ENCODE measurements around the gene FAM229B. TPM values are rescaled to one million over a fixed set of nuclear protein-coding genes. Genes with fewer than 3 reads are reported as not detected.

The FAM229B gene
- total and polyA plus RNA-seq, 7 experiments from 2014 or later, result 0.70 to 14.1 (median 2.5) TPM

DNA sequence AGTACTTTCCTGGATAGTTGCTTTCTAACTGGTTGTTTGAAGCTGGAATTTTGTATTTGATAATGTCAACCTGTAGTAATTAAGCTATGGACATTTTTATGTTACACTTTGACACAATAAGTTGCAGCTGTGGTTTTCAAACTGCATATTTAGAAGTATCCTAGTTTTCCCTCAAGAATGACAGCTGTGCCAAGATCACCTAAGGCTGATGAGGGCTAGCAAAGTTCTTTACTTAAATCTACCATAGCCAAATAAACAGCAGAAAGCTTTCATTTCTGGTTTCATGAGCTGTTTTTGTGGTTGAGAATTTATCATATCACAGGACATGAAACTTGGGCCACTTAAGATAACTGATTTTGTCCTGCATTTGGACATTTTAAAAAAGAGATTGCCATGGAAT lies 30.6 kb downstream of the FAM229B start:
- H3K4me1 ChIP-seq (ENCODE audit: control insufficient read depth in 2 of 2, insufficient read depth in 2 of 2, low read length in 2 of 2), result no peaks in the 10 kb centered on the region
- Mint-ChIP-seq H3K27me3 (peaks cover 12 to 21% (median 17%) of the 10 kb centered on the region in 5 donors), H3K27ac (no peak overlapping the region), H3K9me3 (no peaks in the 10 kb centered on the region), H3K4me1 (peaks cover 0 to 19% (median 0%) of the 10 kb centered on the region in 7 donors), H3K4me3 (no peak overlapping the region), H3K36me3 (no peaks in the 10 kb centered on the region)
- intact Hi-C loops (cut with micrococcal nuclease), result no loop called here
- ATAC-seq (no peak), DNase-seq (no peak)
- H3K36me3 ChIP-seq (ENCODE audit: control insufficient read depth in 2 of 3, insufficient read depth in 3 of 3, low read length in 3 of 3), result no peaks in the 10 kb centered on the region
- no peaks in the 10 kb centered on the region for H3K9me3 ChIP-seq (ENCODE audit: control insufficient read depth in 2 of 3, low read length in 3 of 3)
- no peaks in the 10 kb centered on the region for H3K27me3 ChIP-seq (ENCODE audit: control insufficient read depth in 2 of 2, insufficient read depth in 2 of 2, low read length in 2 of 2)
- no peak overlapping the region for H3K4me3 ChIP-seq (ENCODE audit: low read length)
- ChIA-PET POLR2A (no interaction called here), CTCF (no interaction called here)
- H3K27ac ChIP-seq (ENCODE audit: low read depth, low read length), result no peak overlapping the region

DNA sequence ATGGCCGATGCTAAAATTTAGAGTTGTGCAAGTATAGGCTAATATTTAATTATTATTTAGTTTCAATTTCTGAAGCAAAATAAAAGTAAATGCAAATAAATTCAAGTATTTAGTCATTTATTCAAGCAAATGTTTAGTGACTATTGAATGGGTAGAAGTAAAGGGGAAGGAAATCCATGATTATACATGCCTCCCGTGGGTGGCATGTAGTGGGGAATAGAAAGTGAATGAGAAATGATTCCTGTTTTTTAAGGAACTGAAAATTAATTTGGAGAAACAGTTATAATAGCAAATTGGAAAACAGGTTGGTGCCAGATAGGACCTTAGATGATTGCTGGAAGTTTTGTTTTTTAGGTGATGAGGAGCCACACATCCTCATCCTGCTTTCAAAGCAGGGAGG lies 35.4 kb downstream of the FAM229B start:
- ChIA-PET POLR2A (no interaction called here), CTCF (no interaction called here)
- ATAC-seq (no peak), DNase-seq (no peak)
- intact Hi-C loops (cut with micrococcal nuclease), result no loop called here
- Mint-ChIP-seq H3K36me3 (no peaks in the 10 kb centered on the region), H3K27ac (no peak overlapping the region), H3K9me3 (no peaks in the 10 kb centered on the region), H3K27me3 (peaks cover 7 to 17% (median 8%) of the 10 kb centered on the region in 5 donors), H3K4me3 (no peak overlapping the region), H3K4me1 (peaks cover 0 to 6% (median 0%) of the 10 kb centered on the region in 7 donors)
- Histone ChIP-seq H3K27me3 (ENCODE audit: control insufficient read depth in 2 of 2, insufficient read depth in 2 of 2, low read length in 2 of 2) (no peaks in the 10 kb centered on the region), H3K4me1 (ENCODE audit: control insufficient read depth in 2 of 2, insufficient read depth in 2 of 2, low read length in 2 of 2) (no peaks in the 10 kb centered on the region), H3K36me3 (ENCODE audit: control insufficient read depth in 2 of 3, insufficient read depth in 3 of 3, low read length in 3 of 3) (no peaks in the 10 kb centered on the region), H3K4me3 (ENCODE audit: low read length) (no peak overlapping the region), H3K9me3 (ENCODE audit: control insufficient read depth in 2 of 3, low read length in 3 of 3) (no peaks in the 10 kb centered on the region), H3K27ac (ENCODE audit: low read depth, low read length) (no peak overlapping the region)

DNA sequence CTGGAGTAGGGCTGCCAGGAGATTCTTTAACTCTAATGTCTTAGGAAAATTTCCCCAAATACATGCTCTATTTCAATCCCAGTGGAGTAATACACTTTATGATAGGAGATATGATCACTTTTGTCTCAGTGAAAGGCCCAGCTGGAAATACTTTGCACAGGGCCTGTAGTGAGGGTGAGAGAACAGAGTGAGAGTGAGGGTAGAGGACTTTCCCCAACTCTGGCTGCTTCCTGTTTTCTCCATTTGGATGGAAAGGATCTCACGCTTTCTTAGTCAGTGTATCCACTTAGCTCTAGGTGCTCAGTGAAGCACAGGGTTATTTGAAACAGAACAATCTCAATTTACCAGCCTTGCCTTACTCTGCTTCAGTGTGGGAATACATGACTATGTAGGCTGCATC lies 36.6 kb downstream of the FAM229B start:
- no peaks in the 10 kb centered on the region for H3K27me3 ChIP-seq (ENCODE audit: control insufficient read depth in 2 of 2, insufficient read depth in 2 of 2, low read length in 2 of 2)
- H3K36me3 Mint-ChIP-seq, result no peaks in the 10 kb centered on the region
- H3K27ac ChIP-seq (ENCODE audit: low read depth, low read length), result no peak overlapping the region
- POLR2A ChIA-PET, result no interaction called here
- H3K4me1 ChIP-seq (ENCODE audit: control insufficient read depth in 2 of 2, insufficient read depth in 2 of 2, low read length in 2 of 2), result no peaks in the 10 kb centered on the region
- ATAC-seq (no peak), DNase-seq (no peak)
- no peak overlapping the region for H3K4me3 Mint-ChIP-seq
- H3K27me3 Mint-ChIP-seq, result peaks cover 8 to 25% (median 12%) of the 10 kb centered on the region in 5 donors
- no peaks in the 10 kb centered on the region for H3K36me3 ChIP-seq (ENCODE audit: control insufficient read depth in 2 of 3, insufficient read depth in 3 of 3, low read length in 3 of 3)
- H3K9me3 Mint-ChIP-seq, result no peaks in the 10 kb centered on the region
- CTCF ChIA-PET, result no interaction called here
- peaks cover 0 to 6% (median 0%) of the 10 kb centered on the region in 7 donors for H3K4me1 Mint-ChIP-seq
- intact Hi-C loops (cut with micrococcal nuclease), result no loop called here
- H3K27ac Mint-ChIP-seq, result no peak overlapping the region
- H3K4me3 ChIP-seq (ENCODE audit: low read length), result no peak overlapping the region
- no peaks in the 10 kb centered on the region for H3K9me3 ChIP-seq (ENCODE audit: control insufficient read depth in 2 of 3, low read length in 3 of 3)

DNA sequence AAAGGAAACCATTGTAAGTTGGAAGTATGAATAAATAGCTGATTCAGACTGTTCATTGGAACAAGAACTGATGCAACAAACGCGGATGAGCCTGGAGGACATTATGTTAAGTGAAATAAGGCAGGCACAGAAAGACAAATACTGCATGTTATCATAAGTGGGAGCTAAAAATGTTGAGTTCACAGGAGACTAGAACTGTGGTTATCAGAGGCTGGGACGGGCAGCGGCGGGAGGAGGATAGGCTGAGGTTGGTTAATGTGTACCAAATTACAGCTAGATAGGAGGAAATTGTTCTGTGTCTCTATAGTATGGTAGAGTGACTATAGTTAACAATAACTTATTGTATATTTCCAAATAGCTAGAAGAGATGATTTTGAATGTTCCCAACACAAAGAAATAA lies 40.8 kb downstream of the FAM229B start:
- ChIA-PET CTCF (no interaction called here), POLR2A (no interaction called here)
- no peak for ATAC-seq
- Histone ChIP-seq H3K4me1 (ENCODE audit: control insufficient read depth in 2 of 2, insufficient read depth in 2 of 2, low read length in 2 of 2) (no peaks in the 10 kb centered on the region), H3K27me3 (ENCODE audit: control insufficient read depth in 2 of 2, insufficient read depth in 2 of 2, low read length in 2 of 2) (no peaks in the 10 kb centered on the region), H3K4me3 (ENCODE audit: low read length) (no peak overlapping the region), H3K27ac (ENCODE audit: low read depth, low read length) (no peak overlapping the region), H3K9me3 (ENCODE audit: control insufficient read depth in 2 of 3, low read length in 3 of 3) (no peaks in the 10 kb centered on the region), H3K36me3 (ENCODE audit: control insufficient read depth in 2 of 3, insufficient read depth in 3 of 3, low read length in 3 of 3) (no peaks in the 10 kb centered on the region)
- intact Hi-C loops (cut with micrococcal nuclease), result no loop called here
- Mint-ChIP-seq H3K9me3 (no peaks in the 10 kb centered on the region), H3K4me3 (no peak overlapping the region), H3K4me1 (peaks cover 0 to 2% (median 0%) of the 10 kb centered on the region in 7 donors), H3K27ac (no peak overlapping the region), H3K36me3 (no peaks in the 10 kb centered on the region), H3K27me3 (peaks cover 4 to 48% (median 13%) of the 10 kb centered on the region in 5 donors)
- no peak for DNase-seq

DNA sequence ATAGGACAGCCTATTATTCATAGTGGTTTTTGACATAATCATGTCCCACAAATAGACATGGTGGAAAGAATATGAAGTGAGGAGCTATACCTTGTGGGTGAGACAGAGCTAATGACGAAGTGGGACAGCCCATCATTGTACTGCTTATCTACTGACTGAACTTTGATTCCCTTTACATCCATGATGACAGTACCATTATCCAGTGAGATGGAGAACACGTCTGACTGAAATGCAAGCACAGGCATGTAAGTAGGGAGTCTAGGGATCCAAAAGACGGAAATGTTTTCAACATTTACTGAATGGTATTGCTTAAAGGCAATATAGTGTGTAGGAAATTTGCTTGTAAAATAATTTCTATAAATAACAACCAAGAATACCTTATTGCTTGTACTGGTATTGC lies 43.5 kb downstream of the FAM229B start:
- no peaks in the 10 kb centered on the region for H3K9me3 Mint-ChIP-seq
- intact Hi-C loops (cut with micrococcal nuclease), result no loop called here
- no peaks in the 10 kb centered on the region for H3K36me3 Mint-ChIP-seq
- DNase-seq (no peak), ATAC-seq (no peak)
- Histone ChIP-seq H3K9me3 (ENCODE audit: control insufficient read depth in 2 of 3, low read length in 3 of 3) (no peaks in the 10 kb centered on the region), H3K4me1 (ENCODE audit: control insufficient read depth in 2 of 2, insufficient read depth in 2 of 2, low read length in 2 of 2) (no peaks in the 10 kb centered on the region), H3K27me3 (ENCODE audit: control insufficient read depth in 2 of 2, insufficient read depth in 2 of 2, low read length in 2 of 2) (no peaks in the 10 kb centered on the region), H3K27ac (ENCODE audit: low read depth, low read length) (no peak overlapping the region), H3K36me3 (ENCODE audit: control insufficient read depth in 2 of 3, insufficient read depth in 3 of 3, low read length in 3 of 3) (no peaks in the 10 kb centered on the region), H3K4me3 (ENCODE audit: low read length) (no peak overlapping the region)
- POLR2A ChIA-PET, result interaction anchor here (0.8 kb wide), 1 partner anchor 1594 kb away, joined by 3 read pairs; no protein-coding TSS in a partner anchor
- no peak overlapping the region for H3K27ac Mint-ChIP-seq
- CTCF ChIA-PET, result interaction anchor here (1.5 kb wide), 1 partner anchor 32 kb away, joined by 4 read pairs; no protein-coding TSS in a partner anchor
- no peak overlapping the region for H3K4me3 Mint-ChIP-seq
- H3K4me1 Mint-ChIP-seq, result peaks cover 0 to 2% (median 0%) of the 10 kb centered on the region in 7 donors
- H3K27me3 Mint-ChIP-seq, result peaks cover 2 to 56% (median 14%) of the 10 kb centered on the region in 5 donors

DNA sequence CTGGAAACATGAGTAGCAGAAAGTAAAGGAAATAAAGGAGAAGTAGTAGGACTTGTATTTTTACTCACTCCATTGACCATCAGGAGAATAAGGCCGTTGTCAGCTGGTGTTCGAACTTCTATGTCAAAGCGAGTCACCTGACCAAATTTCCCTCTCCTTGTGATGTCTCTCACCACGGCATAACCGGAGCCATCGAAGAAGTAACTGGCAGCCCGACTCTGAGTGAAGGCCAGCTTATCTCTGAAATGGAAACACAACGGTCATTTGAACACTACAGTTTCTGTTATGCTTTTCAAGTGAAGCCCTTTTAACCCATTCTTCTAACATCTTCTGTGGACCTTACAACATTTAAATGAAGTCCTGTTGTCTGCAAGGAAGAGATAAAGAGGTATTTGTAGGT lies 51.7 kb downstream of the FAM229B start:
- H3K4me1 ChIP-seq (ENCODE audit: control insufficient read depth in 2 of 2, insufficient read depth in 2 of 2, low read length in 2 of 2), result no peaks in the 10 kb centered on the region
- no peak overlapping the region for H3K4me3 ChIP-seq (ENCODE audit: low read length)
- intact Hi-C loops (cut with micrococcal nuclease), result no loop called here
- H3K27me3 ChIP-seq (ENCODE audit: control insufficient read depth in 2 of 2, insufficient read depth in 2 of 2, low read length in 2 of 2), result no peaks in the 10 kb centered on the region
- no peaks in the 10 kb centered on the region for H3K36me3 ChIP-seq (ENCODE audit: control insufficient read depth in 2 of 3, insufficient read depth in 3 of 3, low read length in 3 of 3)
- no peaks in the 10 kb centered on the region for H3K9me3 Mint-ChIP-seq
- ChIA-PET POLR2A (no interaction called here), CTCF (interaction anchor here (0.8 kb wide), 1 partner anchor 12 kb away, joined by 3 read pairs; no protein-coding TSS in a partner anchor)
- H3K27ac ChIP-seq (ENCODE audit: low read depth, low read length), result no peak overlapping the region
- no peaks in the 10 kb centered on the region for H3K36me3 Mint-ChIP-seq
- no peaks in the 10 kb centered on the region for H3K9me3 ChIP-seq (ENCODE audit: control insufficient read depth in 2 of 3, low read length in 3 of 3)
- H3K27ac Mint-ChIP-seq, result no peak overlapping the region
- no peak overlapping the region for H3K4me3 Mint-ChIP-seq
- H3K4me1 Mint-ChIP-seq, result no peaks in the 10 kb centered on the region
- peaks cover 0 to 42% (median 5%) of the 10 kb centered on the region in 5 donors for H3K27me3 Mint-ChIP-seq
- ATAC-seq (no peak), DNase-seq (no peak)

DNA sequence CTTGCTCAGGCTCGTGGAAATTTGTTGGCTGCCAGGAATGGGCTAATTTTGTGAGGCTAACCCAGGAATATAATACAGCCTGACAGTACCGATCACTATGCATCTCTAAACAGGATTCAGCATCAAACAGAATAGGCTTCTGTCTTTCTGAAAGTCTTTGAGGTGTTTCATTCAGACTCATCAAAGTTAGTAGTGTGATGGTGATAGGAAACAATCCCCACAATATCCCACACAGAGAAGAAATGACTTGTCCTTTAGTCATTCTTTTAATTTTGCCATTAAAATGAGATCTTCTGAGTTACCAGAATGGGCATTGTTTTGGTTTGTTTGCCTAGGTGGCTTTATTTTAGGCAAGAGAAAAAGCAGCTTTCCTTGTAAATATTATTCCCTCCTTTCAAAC lies 54.3 kb downstream of the FAM229B start:
- H3K27ac Mint-ChIP-seq, result no peak overlapping the region
- no peaks in the 10 kb centered on the region for H3K4me1 ChIP-seq (ENCODE audit: control insufficient read depth in 2 of 2, insufficient read depth in 2 of 2, low read length in 2 of 2)
- H3K4me3 ChIP-seq (ENCODE audit: low read length), result no peak overlapping the region
- H3K36me3 ChIP-seq (ENCODE audit: control insufficient read depth in 2 of 3, insufficient read depth in 3 of 3, low read length in 3 of 3), result no peaks in the 10 kb centered on the region
- H3K27me3 ChIP-seq (ENCODE audit: control insufficient read depth in 2 of 2, insufficient read depth in 2 of 2, low read length in 2 of 2), result no peaks in the 10 kb centered on the region
- H3K9me3 Mint-ChIP-seq, result no peaks in the 10 kb centered on the region
- DNase-seq (no peak), ATAC-seq (no peak)
- intact Hi-C loops (cut with micrococcal nuclease), result no loop called here
- ChIA-PET POLR2A (no interaction called here), CTCF (no interaction called here)
- no peak overlapping the region for H3K27ac ChIP-seq (ENCODE audit: low read depth, low read length)
- no peaks in the 10 kb centered on the region for H3K9me3 ChIP-seq (ENCODE audit: control insufficient read depth in 2 of 3, low read length in 3 of 3)
- no peaks in the 10 kb centered on the region for H3K36me3 Mint-ChIP-seq
- H3K4me3 Mint-ChIP-seq, result no peak overlapping the region
- no peaks in the 10 kb centered on the region for H3K4me1 Mint-ChIP-seq
- H3K27me3 Mint-ChIP-seq, result peaks cover 0 to 31% (median 5%) of the 10 kb centered on the region in 5 donors

Measured in naive thymus-derived CD4-positive, alpha-beta T cell (primary cell).